GM12892 (cell line): Measurements from ENCODE around the gene NCR1.

ENCODE experiments used
- POLR2A ChIP-seq: IDR thresholded peaks from 2 replicates; pipeline ENCODE4 v1.6.1; 2011; ENCODE audit warnings: low read depth, low read length, control low read depth
- TAF1 ChIP-seq: IDR thresholded peaks from 2 replicates; pipeline ENCODE4 v1.6.1; 2011; ENCODE audit warnings: low read depth, mild to moderate bottlenecking, control low read depth, low read length, borderline replicate concordance

GRCh38 chr19:54918499-54918898, 12.6 kb downstream of the NCR1 start:
- TF ChIP-seq TAF1 (no peak), POLR2A (no peak)
